H1 (cell line): ENCODE results near the gene TMPRSS13. TPM values are rescaled to one million over a fixed set of nuclear protein-coding genes. Genes with fewer than 3 reads are reported as not detected.

Source experiments
- CTCF ChIA-PET: fragments of 300-600 bp; sonication (Branson Sonifier 250); formaldehyde crosslinking; loops from one replicate; lab custom pipeline; 2021; ENCODE audit not compliant: partially characterized antibody; lab: Charles Lee
- POLR2A ChIA-PET: fragments of 300-600 bp; sonication (Branson Sonifier 250); formaldehyde crosslinking; loops from one replicate; lab custom pipeline; 2021; ENCODE audit warnings: inconsistent platforms; ENCODE audit not compliant: partially characterized antibody; lab: Charles Lee
- DNase-seq, 2 experiments: peaks; one replicate each; pipeline versions ENCODE4 v3.0.0 to v3.0.0-alpha.2; 2010 to 2022; ENCODE audit warnings: low spot score in 2 of 2, low read depth in 1 of 2, mixed read lengths in 1 of 2
- FAIRE-seq: peaks from 2 replicates; lab custom pipeline; 2011; peaks lifted over from hg19 to GRCh38; lab: Jason Lieb, UNC
- H2AFZ ChIP-seq: 2 replicates; pipeline ENCODE4 v1.8.1; 2012; ENCODE audit warnings: low read length, inconsistent platforms
- H2AK5ac ChIP-seq: 2 replicates; pipeline ENCODE4 v1.6.1; 2013; ENCODE audit warnings: low read depth, low read length
- H2BK120ac ChIP-seq: replicated peaks from 2 replicates; pipeline ENCODE3; 2013; ENCODE audit warnings: low read depth, low read length, inconsistent platforms
- H2BK12ac ChIP-seq: 2 replicates; pipeline ENCODE4 v1.6.1; 2013; ENCODE audit warnings: low read depth, low read length
- H2BK15ac ChIP-seq: 2 replicates; pipeline ENCODE4 v1.6.1; 2013; ENCODE audit warnings: low read length
- H2BK20ac ChIP-seq: 2 replicates; pipeline ENCODE4 v1.6.1; 2013; ENCODE audit warnings: low read length
- H2BK5ac ChIP-seq: 2 replicates; pipeline ENCODE4 v1.6.1; 2013; ENCODE audit warnings: low read depth, low read length
- H3K14ac ChIP-seq: 2 replicates; pipeline ENCODE4 v1.6.1; 2013; ENCODE audit warnings: inconsistent platforms; ENCODE audit not compliant: insufficient read length
- H3K18ac ChIP-seq: 2 replicates; pipeline ENCODE4 v1.6.1; 2013; ENCODE audit warnings: low read length; ENCODE audit errors: extremely low read depth
- H3K23ac ChIP-seq: 2 replicates; pipeline ENCODE4 v1.6.1; 2013; ENCODE audit warnings: inconsistent platforms; ENCODE audit not compliant: insufficient read length
- H3K23me2 ChIP-seq: 2 replicates; pipeline ENCODE4 v1.6.1; 2013; ENCODE audit warnings: low read depth, low read length
- H3K27ac ChIP-seq: 2 replicates; pipeline ENCODE4 v1.6.1; 2011; ENCODE audit warnings: low read depth, low read length, inconsistent platforms
- H3K27me3 ChIP-seq, 4 experiments: replicated peaks in 1 of 4; 1 replicate in 1 of 4; 2 replicates in 3 of 4; pipeline versions ENCODE4 v1.6.1 to v1.8.1; 2011 to 2013; ENCODE audit warnings: low read length in 3 of 4, mild to moderate bottlenecking in 3 of 4, inconsistent platforms in 2 of 4, mixed read lengths in 2 of 4, moderate library complexity in 1 of 4; ENCODE audit not compliant: control insufficient read depth in 3 of 4, insufficient read depth in 3 of 4; ENCODE audit errors: extremely low read depth in 1 of 4
- H3K36me3 ChIP-seq, 4 experiments: 2 replicates each; pipeline versions ENCODE4 v1.6.1 to v1.8.1; 2011 to 2013; ENCODE audit warnings: mild to moderate bottlenecking in 4 of 4, low read length in 3 of 4, moderate library complexity in 2 of 4, control low read depth in 1 of 4, inconsistent platforms in 1 of 4; ENCODE audit not compliant: insufficient read depth in 4 of 4, control insufficient read depth in 2 of 4
- H3K4ac ChIP-seq: replicated peaks from 2 replicates; pipeline ENCODE3; 2013; ENCODE audit warnings: low read length, low read depth, mixed read lengths, inconsistent platforms; ENCODE audit not compliant: insufficient read length
- H3K4me1 ChIP-seq, 4 experiments: replicated peaks in 1 of 4; 1 replicate in 1 of 4; 2 replicates in 3 of 4; pipeline versions ENCODE4 v1.6.1 to v1.8.1; 2011 to 2013; ENCODE audit warnings: low read length in 3 of 4, inconsistent platforms in 2 of 4, mixed read lengths in 1 of 4; ENCODE audit not compliant: insufficient read depth in 4 of 4, control insufficient read depth in 3 of 4
- H3K4me2 ChIP-seq, 2 experiments: 2 replicates each; pipeline versions ENCODE4 v1.6.1 to v1.8.1; 2011 to 2013; ENCODE audit warnings: low read depth in 2 of 2, low read length in 2 of 2, control low read depth in 1 of 2, inconsistent platforms in 1 of 2, mild to moderate bottlenecking in 1 of 2; ENCODE audit not compliant: insufficient read depth in 1 of 2
- H3K4me3 ChIP-seq, 4 experiments: fragments of 200-600, 300-600 bp in 1 of 4; sonication (generic), shearing (Covaris generic), sonication (Bioruptor Twin) in 1 of 4; 2 replicates each; pipeline versions ENCODE4 v1.5.1 to v1.8.1; 2011 to 2016; ENCODE audit warnings: low read length in 4 of 4, low read depth in 3 of 4, control low read depth in 2 of 4, inconsistent platforms in 2 of 4, mild to moderate bottlenecking in 2 of 4, mixed read lengths in 1 of 4, moderate library complexity in 1 of 4; ENCODE audit not compliant: insufficient read depth in 2 of 4; ENCODE audit errors: extremely low read depth in 1 of 4
- H3K56ac ChIP-seq: replicated peaks from 2 replicates; pipeline ENCODE3; 2013; ENCODE audit warnings: low read depth, mild to moderate bottlenecking, mixed read lengths, low read length, inconsistent platforms; ENCODE audit not compliant: insufficient read length
- H3K79me1 ChIP-seq: 2 replicates; pipeline ENCODE4 v1.6.1; 2013; ENCODE audit warnings: low read depth, low read length, control low read depth
- H3K79me2 ChIP-seq, 2 experiments: 2 replicates each; pipeline versions ENCODE4 v1.6.1 to v1.8.1; 2012 to 2013; ENCODE audit warnings: low read length in 2 of 2, mild to moderate bottlenecking in 2 of 2, inconsistent platforms in 1 of 2; ENCODE audit not compliant: insufficient read depth in 2 of 2, control insufficient read depth in 1 of 2
- H3K9ac ChIP-seq, 4 experiments: replicated peaks in 1 of 4; 1 replicate in 1 of 4; 2 replicates in 3 of 4; pipeline versions ENCODE4 v1.6.1 to v1.8.1; 2011 to 2013; ENCODE audit warnings: low read depth in 3 of 4, low read length in 3 of 4, control low read depth in 2 of 4, mild to moderate bottlenecking in 2 of 4, moderate library complexity in 2 of 4, inconsistent platforms in 1 of 4; ENCODE audit errors: extremely low read depth in 1 of 4
- H3K9me3 ChIP-seq, 2 experiments: 2 replicates each; pipeline versions ENCODE4 v1.6.1 to v1.8.1; 2012 to 2013; ENCODE audit warnings: mild to moderate bottlenecking in 2 of 2, moderate library complexity in 2 of 2, control low read depth in 1 of 2, inconsistent platforms in 1 of 2, low read depth in 1 of 2, low read length in 1 of 2, mixed read lengths in 1 of 2; ENCODE audit not compliant: insufficient read depth in 2 of 2
- H4K20me1 ChIP-seq, 2 experiments: replicated peaks in 1 of 2; 2 replicates each; pipeline versions ENCODE3 to v1.8.1; 2011 to 2013; ENCODE audit warnings: inconsistent platforms in 2 of 2, low read length in 2 of 2, mild to moderate bottlenecking in 1 of 2; ENCODE audit not compliant: insufficient read depth in 2 of 2, control insufficient read depth in 1 of 2
- H4K5ac ChIP-seq: 2 replicates; pipeline ENCODE4 v1.6.1; 2013; ENCODE audit warnings: low read length, low read depth, mixed read lengths, inconsistent platforms; ENCODE audit not compliant: insufficient read length
- H4K8ac ChIP-seq: 2 replicates; pipeline ENCODE4 v1.8.0; 2013; ENCODE audit warnings: mild to moderate bottlenecking, moderate library complexity, low read length, inconsistent platforms; ENCODE audit not compliant: insufficient read depth; ENCODE audit errors: extremely low read depth
- H4K91ac ChIP-seq: replicated peaks from 2 replicates; pipeline ENCODE3; 2013; ENCODE audit warnings: low read length, mixed read lengths, inconsistent platforms; ENCODE audit not compliant: insufficient read length
- BRCA1 ChIP-seq: IDR thresholded peaks from 2 replicates; pipeline ENCODE4 v1.6.1; 2012; ENCODE audit warnings: low read depth, low read length, improper control_type of control experiment
- CEBPB ChIP-seq: IDR thresholded peaks from 2 replicates; pipeline ENCODE4 v1.6.1; 2012; ENCODE audit warnings: low read depth, low read length
- CHD1 ChIP-seq: IDR thresholded peaks from 2 replicates; pipeline ENCODE4 v1.6.1; 2012; ENCODE audit warnings: low read depth, low read length, improper control_type of control experiment
- FOSL1 ChIP-seq: IDR thresholded peaks from 2 replicates; pipeline ENCODE4 v1.6.1; 2011; ENCODE audit warnings: mild to moderate bottlenecking, low read depth, low read length, moderate library complexity; ENCODE audit not compliant: insufficient read depth
- HDAC6 ChIP-seq: IDR thresholded peaks from one replicate; pipeline ENCODE4 v1.7.1; 2012; ENCODE audit warnings: low read depth, mild to moderate bottlenecking, inconsistent platforms, low read length, moderate library complexity
- KDM1A ChIP-seq: fragments of 200-600, 300-600 bp; sonication (generic); IDR thresholded peaks from 2 replicates; pipeline ENCODE4 v1.7.1; 2016; ENCODE audit warnings: mild to moderate bottlenecking, low read length, borderline replicate concordance
- MAFK ChIP-seq: IDR thresholded peaks from 2 replicates; pipeline ENCODE4 v1.6.1; 2012; ENCODE audit warnings: low read depth, mild to moderate bottlenecking, improper control_type of control experiment, low read length
- SP1 ChIP-seq: IDR thresholded peaks from 2 replicates; pipeline ENCODE4 v1.6.1; 2011; ENCODE audit warnings: low read depth, low read length
- TAF7 ChIP-seq: optimal IDR thresholded peaks from 2 replicates; pipeline ENCODE3; 2011; ENCODE audit warnings: low read depth, mild to moderate bottlenecking, inconsistent platforms, low read length, moderate library complexity, borderline replicate concordance
- ZNF274 ChIP-seq: IDR thresholded peaks from 2 replicates; pipeline ENCODE4 v1.7.0; 2012; ENCODE audit warnings: low read length, borderline replicate concordance; ENCODE audit errors: extremely low read depth
- WGBS, 2 experiments: shearing (Covaris generic) in 1 of 2; methylation state at CpG; one replicate each; pipeline versions ENCODE4 v1.1.6 to v1.1.7; 2013 to 2015; ENCODE audit warnings: low lambda C conversion rate in 2 of 2, mixed read lengths in 2 of 2, inconsistent platforms in 1 of 2, low coverage in 1 of 2, missing lambda C conversion rate in 1 of 2; ENCODE audit not compliant: insufficient replicate concordance in 2 of 2, insufficient coverage in 1 of 2, insufficient read length in 1 of 2; ENCODE audit errors: extremely low coverage in 1 of 2, missing lambda C conversion rate in 1 of 2; 5-methylcytosine and 5-hydroxymethylcytosine counted together
- polyA plus RNA-seq, 7 experiments: library from polyadenylated mRNA; depleted of rRNA in 3 of 7; stranded (reverse) in 5 of 7; unstranded in 2 of 7; fragments of >200 nt in 5 of 7; fragments of 200-250 nt in 2 of 7; gene quantifications; 1 replicate in 5 of 7; 2 replicates in 1 of 7; 4 replicates in 1 of 7; pipeline versions ENCODE4 v1.2.1 to v1.2.3, GENCODE V29; 2011 to 2013; ENCODE audit warnings: missing spikeins in 2 of 7, mixed read lengths in 2 of 7
- total RNA-seq: library from RNA; stranded (reverse); fragmentation: NEBNext Ultra II Directional; extraction: Animal tissue kit (Norgen Biotek cat#: 25700); gene quantifications from 2 replicates; pipeline ENCODE4 v1.2.1, GENCODE V29; 2021
- TF ChIP-seq, protein P1 (sequence below): IDR thresholded peaks from 2 replicates; pipeline ENCODE4 v1.6.1; 2012; ENCODE audit warnings: low read length, inconsistent platforms

Gene TMPRSS13
- total and polyA plus RNA-seq, 2 of the 8 experiments (the other 6 are each of a cell fraction or from before 2014, with no cell fraction given): 0.61 to 0.79 TPM

DNA sequence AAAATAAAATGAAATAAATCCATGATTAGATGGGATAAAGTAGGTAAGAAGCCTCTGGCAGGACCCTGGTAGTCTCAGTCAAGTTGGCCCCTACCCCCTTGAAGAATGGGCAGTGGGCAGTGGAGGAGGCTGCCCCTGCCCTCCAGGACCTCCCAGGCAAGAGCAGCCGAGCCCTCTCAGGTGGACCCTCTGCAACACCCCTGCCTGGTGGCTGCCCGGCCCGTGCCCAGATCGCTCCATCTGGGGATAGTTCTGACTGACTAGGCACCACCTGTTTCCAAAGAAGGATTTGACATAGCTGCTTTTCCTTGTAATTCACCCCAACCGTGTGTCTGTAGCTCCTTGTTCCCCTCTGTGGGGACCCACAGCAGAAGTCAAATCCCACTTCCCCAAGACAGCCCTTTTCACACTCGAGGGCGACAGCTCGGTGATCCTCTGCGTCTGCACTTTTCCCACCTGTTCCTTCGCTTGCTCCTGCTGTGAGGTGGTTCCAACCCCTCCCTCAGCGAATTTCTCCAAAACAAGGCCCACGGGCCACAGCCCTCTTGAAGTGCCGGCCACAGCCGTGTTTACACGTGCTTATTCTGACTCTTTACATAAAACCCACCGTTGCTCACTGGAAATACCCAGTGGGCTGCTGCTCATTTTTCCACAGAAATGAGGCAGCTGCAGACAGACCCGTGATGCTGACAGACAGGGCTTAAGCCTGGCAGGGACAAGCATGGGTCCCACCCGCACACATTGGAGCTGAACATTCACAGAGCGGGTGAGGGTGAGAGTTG is 5.5 kb upstream of the TMPRSS13 start:
- peak overlapping the region; percentile 14 for H3K4ac ChIP-seq
- FAIRE-seq: no peak
- TF ChIP-seq ZNF274 (no peak), CHD1 (no peak), KDM1A (no peak), TAF7 (no peak), BRCA1 (no peak), SP1 (no peak), FOSL1 (no peak), CEBPB (no peak), HDAC6 (no peak), MAFK (no peak)
- TF ChIP-seq, protein P1, sequence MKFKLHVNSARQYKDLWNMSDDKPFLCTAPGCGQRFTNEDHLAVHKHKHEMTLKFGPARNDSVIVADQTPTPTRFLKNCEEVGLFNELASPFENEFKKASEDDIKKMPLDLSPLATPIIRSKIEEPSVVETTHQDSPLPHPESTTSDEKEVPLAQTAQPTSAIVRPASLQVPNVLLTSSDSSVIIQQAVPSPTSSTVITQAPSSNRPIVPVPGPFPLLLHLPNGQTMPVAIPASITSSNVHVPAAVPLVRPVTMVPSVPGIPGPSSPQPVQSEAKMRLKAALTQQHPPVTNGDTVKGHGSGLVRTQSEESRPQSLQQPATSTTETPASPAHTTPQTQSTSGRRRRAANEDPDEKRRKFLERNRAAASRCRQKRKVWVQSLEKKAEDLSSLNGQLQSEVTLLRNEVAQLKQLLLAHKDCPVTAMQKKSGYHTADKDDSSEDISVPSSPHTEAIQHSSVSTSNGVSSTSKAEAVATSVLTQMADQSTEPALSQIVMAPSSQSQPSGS: no peak

More for the DNA sequence above, 5.5 kb upstream of the TMPRSS13 start:
- no peaks in the 10 kb centered on the region for H3K27me3 ChIP-seq
- no peak overlapping the region for H2BK20ac ChIP-seq
- no peak overlapping the region for H3K27ac ChIP-seq
- H2AFZ ChIP-seq: no peak overlapping the region
- H3K56ac ChIP-seq: no peak overlapping the region
- no peak overlapping the region for H3K18ac ChIP-seq
- WGBS, 2 experiments: 96% methylated on average over 19 of the region's 19 CpGs; no CpG with 5 or more reads in 1 of the 2 experiments
- H3K23ac ChIP-seq: no peak overlapping the region
- H3K9me3 ChIP-seq: no peaks in the 10 kb centered on the region
- H3K23me2 ChIP-seq: peaks cover 2% of the 10 kb centered on the region; the same call in 1 of the 2 replicates
- no peaks in the 10 kb centered on the region for H3K79me2 ChIP-seq
- H3K36me3 ChIP-seq: no peaks in the 10 kb centered on the region
- no peak overlapping the region for H4K91ac ChIP-seq
- peaks cover 0 to 3% (median 0%) of the 10 kb centered on the region in 4 experiments; a peak in 2 of 7 replicates for H3K4me1 ChIP-seq
- ChIA-PET CTCF (interaction anchor here (0.7 to 11.7 kb wide), 21 partner anchors 11 to 1483 kb away, joined by 3 to 173 read pairs (median 4); no protein-coding TSS in a partner anchor), POLR2A (no interaction called here)
- H3K9ac ChIP-seq: no peak overlapping the region
- no peak for DNase-seq
- no peak overlapping the region for H2BK5ac ChIP-seq
- H4K20me1 ChIP-seq: no peaks in the 10 kb centered on the region
- H2BK15ac ChIP-seq: no peak overlapping the region
- no peaks in the 10 kb centered on the region for H3K79me1 ChIP-seq
- H2BK12ac ChIP-seq: 0 out of 2 replicates have a peak overlapping the region, but pooled peaks have one; percentile 27
- no peak overlapping the region for H3K4me2 ChIP-seq
- H4K5ac ChIP-seq: no peak overlapping the region
- no peak overlapping the region for H3K14ac ChIP-seq
- H2BK120ac ChIP-seq: no peak overlapping the region
- H4K8ac ChIP-seq: no peak overlapping the region
- H2AK5ac ChIP-seq: no peak overlapping the region
- no peak overlapping the region for H3K4me3 ChIP-seq
